Measurements from ENCODE around the gene APBA1. TPM values are rescaled to one million over a fixed set of nuclear protein-coding genes. Genes with fewer than 3 reads are reported as not detected.

APBA1 gene
- total and polyA plus RNA-seq, 2 of the 8 experiments (the other 6 are each of a cell fraction or from before 2014, with no cell fraction given) = 0.36 to 0.60 TPM

- peaks cover 0 to 6% (median 2%) of the 10 kb centered on the region in 4 experiments; a peak in 3 of 8 replicates for H3K36me3 ChIP-seq (ENCODE audit: control insufficient read depth in 2 of 4, insufficient read depth in 4 of 4, low read length in 3 of 4)
- CTCF ChIA-PET (ENCODE audit: partially characterized antibody) = interaction anchor here (1.2 kb wide), 1 partner anchor 9 kb away, joined by 4 read pairs; no protein-coding TSS in a partner anchor
- TF ChIP-seq HDAC6 (IDR thresholded peaks at IDR 0.05; ENCODE audit: low read depth, low read length) (no peak), RBBP5 (IDR thresholded peaks at IDR 0.05; ENCODE audit: borderline replicate concordance, low read depth, low read length) (no peak), USF2 (IDR thresholded peaks at IDR 0.05; ENCODE audit: low read length) (no peak), TAF7 (optimal IDR thresholded peaks at IDR 0.05; ENCODE audit: borderline replicate concordance, low read depth, low read length) (no peak), JUND (IDR thresholded peaks at IDR 0.05; ENCODE audit: low read length) (no peak), SAP30 (IDR thresholded peaks at IDR 0.05; ENCODE audit: insufficient read depth, insufficient replicate concordance, low read length) (no peak), TCF12 (IDR thresholded peaks at IDR 0.05; ENCODE audit: low read depth, low read length) (no peak), E2F6 (IDR thresholded peaks at IDR 0.05) (no peak), CEBPB (IDR thresholded peaks at IDR 0.05; ENCODE audit: low read depth, low read length) (no peak), TBP (IDR thresholded peaks at IDR 0.05; ENCODE audit: low read depth, low read length) (no peak), CBX8 (IDR thresholded peaks at IDR 0.05; ENCODE audit: borderline replicate concordance, low read depth, low read length) (no peak), ZNF274 (IDR thresholded peaks at IDR 0.05; ENCODE audit: borderline replicate concordance, extremely low read depth, low read length) (no peak), SP2 (IDR thresholded peaks at IDR 0.05; ENCODE audit: low read length) (no peak)
Observed at GRCh38 chr9:69393425-69393824, 278.7 kb downstream of the APBA1 start.

More at GRCh38 chr9:69393425-69393824, 278.7 kb downstream of the APBA1 start:
- no peak overlapping the region for H2BK120ac ChIP-seq (replicated peaks; ENCODE audit: low read depth, low read length)
- no peaks in the 10 kb centered on the region for H4K20me1 ChIP-seq (replicated peaks in 1 of 2; ENCODE audit: control insufficient read depth in 1 of 2, insufficient read depth in 2 of 2, low read length in 2 of 2)
- H3K4me3 ChIP-seq (ENCODE audit: extremely low read depth in 1 of 4, insufficient read depth in 2 of 4, low read depth in 3 of 4, low read length in 4 of 4) = no peak overlapping the region
- POLR2A ChIA-PET (ENCODE audit: partially characterized antibody) = interaction anchor here (1.3 kb wide), 2 partner anchors 9 to 86 kb away, joined by 3 read pairs; no protein-coding TSS in a partner anchor
- FAIRE-seq (no peak), DNase-seq (ENCODE audit: low read depth in 1 of 2, low spot score in 2 of 2) (no peak)
- no peak overlapping the region for H3K23ac ChIP-seq (ENCODE audit: insufficient read length)
- 0 out of 2 replicates have a peak overlapping the region, but pooled peaks have one; percentile 13 for H2BK20ac ChIP-seq (ENCODE audit: low read length)
- H3K23me2 ChIP-seq (ENCODE audit: low read depth, low read length) = no peaks in the 10 kb centered on the region
- H2BK12ac ChIP-seq (ENCODE audit: low read depth, low read length) = no peak overlapping the region
- H3K18ac ChIP-seq (ENCODE audit: extremely low read depth, low read length) = no peak overlapping the region
- no peak overlapping the region for H2AK5ac ChIP-seq (ENCODE audit: low read depth, low read length)
- H3K27me3 ChIP-seq (replicated peaks in 1 of 4; ENCODE audit: control insufficient read depth in 3 of 4, extremely low read depth in 1 of 4, insufficient read depth in 3 of 4, low read length in 3 of 4) = no peaks in the 10 kb centered on the region
- no peak overlapping the region for H4K5ac ChIP-seq (ENCODE audit: insufficient read length, low read depth, low read length)
- H4K91ac ChIP-seq (replicated peaks; ENCODE audit: insufficient read length, low read length) = no peak overlapping the region
- H2BK15ac ChIP-seq (ENCODE audit: low read length) = no peak overlapping the region
- no peak overlapping the region for H3K56ac ChIP-seq (replicated peaks; ENCODE audit: insufficient read length, low read depth, low read length)
- H3K79me2 ChIP-seq (ENCODE audit: control insufficient read depth in 1 of 2, insufficient read depth in 2 of 2, low read length in 2 of 2) = no peaks in the 10 kb centered on the region
- no peak overlapping the region for H3K4me2 ChIP-seq (ENCODE audit: insufficient read depth in 1 of 2, low read depth in 2 of 2, low read length in 2 of 2)
- H2AFZ ChIP-seq (ENCODE audit: low read length) = no peak overlapping the region
- no peaks in the 10 kb centered on the region for H3K79me1 ChIP-seq (ENCODE audit: low read depth, low read length)
- no peak overlapping the region for H2BK5ac ChIP-seq (ENCODE audit: low read depth, low read length)
- H3K27ac ChIP-seq (ENCODE audit: low read depth, low read length) = no peak overlapping the region
- 93% methylated on average over 6 of the region's 6 CpGs; no CpG with 5 or more reads in 1 of the 2 experiments for WGBS, 2 experiments (ENCODE audit: extremely low coverage in 1 of 2, insufficient coverage in 1 of 2, insufficient read length in 1 of 2, insufficient replicate concordance in 2 of 2, low coverage in 1 of 2, low lambda C conversion rate in 2 of 2, missing lambda C conversion rate in 1 of 2)
- H3K4me1 ChIP-seq (replicated peaks in 1 of 4; ENCODE audit: control insufficient read depth in 3 of 4, insufficient read depth in 4 of 4, low read length in 3 of 4) = peaks cover 0 to 2% (median 0%) of the 10 kb centered on the region in 4 experiments; a peak in 1 of 7 replicates
- no peak overlapping the region for H3K4ac ChIP-seq (replicated peaks; ENCODE audit: insufficient read length, low read depth, low read length)
- no peak overlapping the region for H3K14ac ChIP-seq (ENCODE audit: insufficient read length)
- no peak overlapping the region for H3K9ac ChIP-seq (replicated peaks in 1 of 4; ENCODE audit: extremely low read depth in 1 of 4, low read depth in 3 of 4, low read length in 3 of 4)
- no peak overlapping the region for H4K8ac ChIP-seq (ENCODE audit: extremely low read depth, insufficient read depth, low read length)
- H3K9me3 ChIP-seq (ENCODE audit: insufficient read depth in 2 of 2, low read depth in 1 of 2, low read length in 1 of 2) = no peaks in the 10 kb centered on the region

All from H1 (cell line).